NCI-H146 treated with DMSO at 0.1 percent for 48 hours (cell line): Measurements from ENCODE around the gene CRB2.
"Not testable (repeated sequence)": the region's sequence is repeated elsewhere in the genome, so short reads cannot be mapped to it uniquely, and the experiment has no call there.

ENCODE experiments used
- DNase-seq: peaks from one replicate; lab custom pipeline; 2025; ENCODE audit not compliant: unreplicated experiment; lab: John Stamatoyannopoulos, UW

Gene CRB2

DNA sequence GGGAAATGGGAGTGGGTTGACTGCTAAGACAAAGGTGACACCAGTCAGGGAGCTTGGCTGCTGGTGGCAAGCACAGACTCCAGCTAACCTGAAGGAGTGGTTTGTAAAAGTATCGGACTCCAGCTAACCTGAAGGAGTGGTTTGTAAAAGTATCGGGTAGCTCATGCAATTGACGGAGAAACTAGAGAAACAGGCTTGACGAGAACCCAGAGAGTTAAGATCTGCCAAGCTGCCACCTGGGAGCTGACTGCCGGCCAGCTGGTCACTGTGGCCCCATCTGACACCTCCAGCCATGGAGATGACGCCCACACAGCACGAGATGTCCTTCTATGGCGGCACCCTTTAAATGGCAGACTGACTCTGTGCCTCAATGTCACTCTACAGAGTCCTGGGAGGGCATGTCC, 28.3 kb upstream of the CRB2 start:
- DNase-seq, result no peak

DNA sequence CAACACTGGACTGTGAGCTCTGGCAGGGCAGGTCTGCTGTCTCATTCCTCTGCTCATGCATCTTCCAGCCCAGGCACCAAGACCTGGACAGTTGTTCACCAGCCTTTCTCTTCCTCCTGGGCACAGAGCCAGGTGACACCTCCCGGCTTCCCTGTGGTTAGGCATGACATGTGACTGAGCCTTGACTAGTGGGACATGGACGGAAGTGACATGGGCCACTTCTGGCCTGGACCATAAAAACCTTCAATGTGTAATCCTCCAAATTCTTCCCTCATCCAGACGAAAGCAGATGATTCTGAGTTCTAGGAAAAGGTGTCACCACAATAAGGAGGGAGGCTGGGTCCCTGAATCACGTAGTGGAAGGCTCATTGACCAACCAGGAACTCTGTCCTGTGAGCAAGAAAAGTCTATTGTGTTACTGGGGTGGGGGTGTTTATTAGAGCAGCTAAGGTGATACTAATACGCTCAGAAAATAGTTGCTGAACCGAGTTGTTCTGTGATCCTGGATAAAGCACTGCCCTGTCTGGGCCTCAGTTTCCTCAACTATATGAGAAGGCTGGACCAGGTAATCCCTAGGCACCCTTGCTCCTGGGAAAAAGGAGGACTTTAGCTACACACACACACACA, 26.6 kb upstream of the CRB2 start:
- no peak for DNase-seq

DNA sequence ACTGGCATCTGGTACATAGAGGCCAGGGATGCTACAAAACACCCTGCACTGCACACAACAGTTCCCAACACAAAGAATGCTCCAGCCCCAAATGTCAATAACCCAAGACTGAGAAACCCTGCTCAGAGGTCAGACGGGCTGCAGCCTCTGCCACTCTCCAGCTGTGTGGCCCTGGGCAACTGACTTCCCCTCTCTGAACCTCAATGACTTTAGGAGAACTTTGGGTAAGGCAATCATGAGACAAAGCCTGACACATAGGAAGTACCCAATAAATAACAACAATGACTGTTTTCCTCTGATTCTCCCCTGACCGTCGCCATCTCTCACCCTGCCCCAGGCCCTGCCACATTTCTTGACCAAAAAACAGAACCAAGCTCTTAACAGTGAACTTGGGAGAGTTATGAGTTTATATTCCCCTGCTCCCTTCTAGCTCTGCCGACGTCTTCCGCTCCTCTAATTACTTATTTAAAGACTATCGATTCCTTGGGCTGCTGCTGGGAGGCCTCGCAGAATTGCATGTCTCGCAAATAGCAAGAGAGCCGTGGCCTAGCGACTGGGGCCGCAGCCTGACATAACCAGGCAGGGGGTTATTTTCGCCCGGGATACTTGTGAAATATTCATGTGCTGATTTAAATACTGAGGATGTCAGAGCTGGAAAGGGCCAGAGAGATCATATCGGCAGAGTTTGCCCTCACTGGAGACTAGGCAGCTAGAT, 24.5 kb upstream of the CRB2 start:
- no peak for DNase-seq

DNA sequence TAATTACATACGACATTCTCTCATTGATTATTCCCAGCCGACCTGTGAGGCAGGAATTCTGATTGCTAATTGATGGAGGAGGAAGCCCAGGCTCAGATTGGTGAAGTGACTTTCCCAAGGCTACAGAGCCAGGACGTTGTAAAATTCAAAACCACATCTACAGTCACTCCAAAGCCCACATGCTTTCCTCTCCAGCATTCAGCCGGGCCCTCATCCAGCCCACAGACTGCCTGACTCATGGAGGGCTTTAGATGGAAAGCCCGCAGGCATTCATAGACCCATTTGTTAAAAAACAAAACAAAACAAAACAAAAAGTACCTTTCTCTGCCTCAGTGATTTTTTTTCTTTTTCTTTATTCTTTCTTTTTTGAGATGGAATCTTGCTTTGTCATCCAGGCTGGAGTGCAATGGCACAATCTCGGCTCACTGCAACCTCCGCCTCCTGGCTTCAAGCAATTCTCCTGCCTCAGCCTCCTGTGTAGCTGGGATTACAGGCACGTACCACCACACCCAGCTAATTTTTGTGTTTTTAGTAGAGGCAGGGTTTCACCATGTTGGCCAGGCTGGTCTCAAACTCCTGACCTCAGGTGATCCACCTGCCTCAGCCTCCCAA, 22.8 kb upstream of the CRB2 start:
- not testable (repeated sequence) for DNase-seq

DNA sequence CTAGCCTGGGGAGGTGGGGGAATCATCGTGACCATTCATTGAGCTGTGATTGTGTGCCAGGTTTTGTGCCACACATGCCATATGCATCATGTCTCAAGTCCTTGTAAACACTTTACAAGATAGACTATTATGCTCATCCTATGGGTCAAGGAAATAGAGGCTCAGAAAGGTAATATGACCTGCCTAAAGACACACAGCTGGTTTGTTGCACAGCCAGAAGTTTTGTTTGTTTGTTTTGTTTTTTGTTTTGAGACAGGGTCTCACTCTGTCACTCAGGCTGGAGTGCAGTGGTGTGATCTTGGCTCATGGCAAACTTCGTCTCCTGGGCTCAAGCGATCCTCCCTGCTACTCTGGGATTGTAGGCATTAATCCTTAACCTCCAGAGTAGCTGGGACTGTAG, 21.4 kb upstream of the CRB2 start:
- no peak for DNase-seq

DNA sequence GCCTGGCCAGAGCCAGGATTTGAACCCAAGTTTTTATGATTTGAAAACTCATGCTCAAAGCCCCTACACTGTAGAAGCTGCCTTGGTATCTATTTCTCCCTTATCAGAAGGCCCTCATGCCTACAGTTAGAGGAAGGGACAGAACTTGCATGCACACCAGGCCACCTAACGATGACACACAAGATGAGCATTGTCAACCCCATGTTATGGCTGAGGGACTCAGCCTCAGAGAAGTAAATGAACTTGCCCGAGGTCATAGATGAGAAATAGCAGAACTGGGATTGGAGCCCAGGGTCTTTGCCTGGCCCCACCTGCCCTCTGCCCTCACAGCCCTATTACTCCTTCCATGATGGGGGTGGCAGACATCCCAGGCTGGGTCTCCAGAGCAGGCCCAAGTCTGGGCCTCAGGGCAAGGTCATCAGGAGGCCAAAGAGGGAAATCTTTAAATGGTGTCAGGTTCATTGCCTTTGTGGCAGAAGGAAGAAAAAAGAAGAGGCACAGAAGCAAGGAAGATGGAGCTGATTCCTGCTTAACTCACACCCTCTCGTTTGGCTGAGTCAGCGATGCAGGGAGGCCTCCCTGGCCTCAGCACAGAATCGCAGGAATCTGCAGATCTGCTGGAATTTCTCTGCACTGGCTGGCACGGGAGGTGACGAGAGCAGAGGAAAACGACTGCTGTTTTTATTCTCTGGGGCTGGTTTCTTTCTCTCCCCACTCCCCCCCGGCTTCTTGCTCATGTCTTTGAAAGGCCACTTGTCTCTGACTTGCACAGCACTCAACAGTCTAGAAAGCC, 20.6 kb upstream of the CRB2 start:
- no peak for DNase-seq

DNA sequence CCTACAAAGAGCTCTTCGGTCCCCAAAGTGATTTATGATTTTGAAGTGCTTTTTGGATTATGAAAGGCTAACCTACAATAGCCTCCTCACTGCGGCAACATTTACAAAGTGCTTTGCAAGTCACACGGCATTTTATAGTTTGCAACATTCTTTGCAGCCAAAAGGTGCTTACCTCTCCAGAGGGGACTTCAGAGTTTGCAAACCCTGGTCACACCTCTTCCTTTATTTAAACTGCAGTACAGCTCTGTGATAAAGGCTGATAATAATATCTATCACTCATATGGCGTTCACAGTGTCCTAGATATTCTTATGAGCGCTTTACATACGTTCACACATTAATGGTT, 20.0 kb upstream of the CRB2 start:
- no peak for DNase-seq

DNA sequence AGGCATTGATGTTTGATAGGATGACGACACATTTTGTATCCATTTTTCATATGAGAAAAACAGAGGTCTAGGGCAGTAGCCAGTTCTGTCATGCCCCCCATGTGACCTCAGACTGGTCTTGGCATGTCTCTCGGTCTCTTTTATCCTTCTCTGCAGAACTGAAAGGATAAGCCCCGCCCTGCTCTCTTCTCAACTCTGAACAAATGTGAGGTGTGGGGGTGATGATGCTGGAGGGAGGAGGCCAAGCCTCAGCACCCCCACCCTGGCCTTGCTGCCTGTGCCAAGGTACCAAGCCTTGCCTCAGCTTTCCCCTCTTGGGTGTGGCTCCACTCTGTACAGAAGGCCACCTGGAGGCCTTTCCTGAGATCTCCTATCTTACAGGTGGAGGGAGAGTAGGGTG, 19.5 kb upstream of the CRB2 start:
- DNase-seq, result no peak

DNA sequence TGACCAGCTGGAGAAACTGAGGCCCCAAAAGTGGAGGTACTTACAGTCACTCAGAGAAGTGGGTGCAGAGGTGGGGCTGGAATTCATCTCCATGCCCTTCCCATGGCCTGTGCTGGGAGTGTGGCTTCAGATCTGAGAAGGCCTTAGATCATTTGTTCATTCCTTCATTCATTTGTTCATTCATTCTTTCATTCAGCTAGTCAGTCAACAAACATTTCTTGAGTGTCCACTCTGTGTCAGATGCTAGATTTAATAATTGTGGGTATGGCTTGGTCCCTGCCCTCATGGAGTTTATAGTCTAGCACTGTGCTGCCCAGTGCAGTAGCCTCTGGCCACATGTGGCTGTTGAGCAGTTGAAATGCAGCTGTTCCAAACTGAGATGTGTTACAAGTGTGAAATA, 19.0 kb upstream of the CRB2 start:
- no peak for DNase-seq

DNA sequence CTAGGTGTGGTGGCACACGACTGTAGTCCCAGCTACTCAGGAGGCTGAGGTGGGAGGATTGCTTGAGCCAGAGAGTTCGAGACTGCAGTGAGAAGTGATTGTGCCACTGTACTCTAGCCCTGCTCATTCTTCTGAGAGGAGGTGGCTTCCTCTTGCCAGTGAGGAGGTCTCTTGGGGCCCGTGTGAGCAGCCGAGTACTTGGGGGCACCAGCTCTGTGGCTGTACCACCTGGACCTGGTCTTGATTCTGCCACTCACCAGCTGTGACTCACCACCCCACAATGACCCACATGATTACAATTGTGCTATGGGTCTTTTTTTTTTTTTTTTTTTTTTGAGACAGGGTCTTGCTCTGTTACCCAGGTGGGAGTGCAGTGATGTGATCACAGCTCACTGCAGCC, 18.0 kb upstream of the CRB2 start:
- no peak for DNase-seq

DNA sequence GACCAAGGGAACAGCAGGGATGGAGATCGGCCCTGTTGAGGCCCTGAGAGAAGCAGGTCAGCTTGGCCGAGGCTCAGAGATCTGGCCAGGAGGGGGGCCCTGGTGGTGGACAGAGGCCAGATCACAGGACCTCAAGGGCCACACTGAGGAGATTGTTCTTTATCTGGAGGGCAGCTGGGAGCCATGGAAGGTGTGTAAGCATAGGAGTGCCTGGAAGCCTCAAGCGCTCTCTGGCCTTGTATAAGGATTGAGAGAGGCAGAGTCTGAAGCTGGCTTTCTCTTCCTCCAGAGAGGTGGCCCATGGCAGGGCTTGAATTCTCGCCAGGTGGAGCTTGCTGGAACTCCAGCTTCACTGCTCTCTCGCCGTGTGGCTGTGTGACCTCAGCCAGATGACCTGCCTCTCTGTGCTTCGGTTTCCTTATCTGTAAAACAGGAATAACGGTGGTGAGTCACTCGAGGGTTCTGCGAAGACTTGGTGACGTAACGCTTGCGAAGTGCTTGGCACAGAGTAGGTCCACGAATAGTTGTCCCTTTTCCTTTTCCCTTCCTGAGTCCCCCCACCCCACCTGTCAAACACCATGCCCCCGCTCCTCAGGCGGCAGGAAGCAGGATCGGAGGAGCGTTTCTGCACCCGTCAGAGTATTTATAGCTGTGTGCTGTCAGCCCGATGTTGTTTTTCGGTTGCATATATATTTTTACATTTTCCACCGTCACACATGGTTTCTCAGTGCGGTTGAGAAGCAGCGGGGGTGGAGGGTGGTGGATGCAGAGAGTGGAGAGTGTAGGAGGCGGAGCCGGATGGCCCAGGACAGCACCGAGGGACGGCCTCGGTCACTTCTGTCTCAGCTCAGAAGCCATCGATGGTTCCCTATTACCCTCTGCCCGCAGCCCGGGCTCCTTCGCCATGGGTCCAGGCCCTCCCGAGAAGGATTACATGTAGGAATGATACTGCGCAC, 17.0 kb upstream of the CRB2 start:
- no peak for DNase-seq

DNA sequence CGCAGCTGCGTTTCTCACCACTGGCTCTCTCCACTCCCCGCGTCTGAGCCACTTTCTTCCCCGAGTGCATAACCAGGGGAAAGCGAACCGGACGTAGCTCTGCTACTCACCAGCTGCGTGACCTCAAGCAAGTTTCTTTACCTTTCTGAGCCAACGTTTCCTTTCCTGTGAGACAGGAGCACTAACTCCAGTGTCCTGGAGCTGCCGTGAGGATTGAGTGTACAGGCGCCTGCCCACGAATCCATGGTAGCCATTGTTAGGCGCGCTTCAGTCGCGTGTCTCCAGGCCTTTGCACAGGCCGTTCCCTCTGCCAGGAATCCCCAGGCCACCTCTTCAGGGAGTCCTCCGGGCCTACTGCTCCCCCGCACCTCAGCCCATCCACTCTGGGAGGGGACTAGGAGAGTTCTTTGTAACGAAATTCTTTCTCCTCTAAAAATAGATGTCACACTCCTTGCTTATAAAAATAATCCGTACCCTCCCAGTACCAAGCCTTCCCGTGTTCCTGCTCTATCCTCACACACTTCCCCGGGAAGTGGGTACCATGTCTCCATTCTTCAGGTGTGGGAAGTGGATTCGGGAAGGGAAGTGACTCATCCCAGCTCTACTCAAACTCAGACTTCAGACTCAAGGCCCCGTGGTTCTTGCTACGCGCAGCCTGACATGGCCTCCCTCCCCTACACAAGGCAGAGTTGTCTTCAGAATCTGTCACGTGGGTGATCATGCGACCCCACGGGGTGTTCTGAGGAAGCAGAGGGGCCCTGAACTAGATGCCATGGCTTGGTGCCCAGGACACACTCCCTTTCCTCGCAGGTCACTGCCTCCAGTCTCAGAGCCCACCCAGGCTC, 16.1 kb upstream of the CRB2 start:
- no peak for DNase-seq

DNA sequence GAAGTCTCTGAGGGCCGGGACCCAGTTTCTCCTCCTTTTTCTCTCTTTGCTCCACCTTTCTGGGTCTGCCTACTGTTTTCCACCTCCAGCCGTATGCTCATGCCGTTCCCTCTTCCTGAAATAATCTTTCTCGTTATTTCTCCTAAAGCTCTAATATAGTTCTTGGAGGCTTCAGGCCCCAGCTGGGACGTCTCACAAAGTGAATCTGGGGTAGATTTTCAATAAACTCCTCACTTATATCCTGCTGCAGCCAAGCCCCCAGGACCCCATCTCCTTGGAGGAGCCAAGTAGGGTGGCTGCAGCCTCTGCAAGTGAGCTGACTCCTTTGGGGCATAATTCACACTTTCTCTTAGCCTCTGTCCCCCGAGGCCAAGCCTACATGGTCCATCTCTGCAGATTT, 14.2 kb upstream of the CRB2 start:
- DNase-seq, result no peak

DNA sequence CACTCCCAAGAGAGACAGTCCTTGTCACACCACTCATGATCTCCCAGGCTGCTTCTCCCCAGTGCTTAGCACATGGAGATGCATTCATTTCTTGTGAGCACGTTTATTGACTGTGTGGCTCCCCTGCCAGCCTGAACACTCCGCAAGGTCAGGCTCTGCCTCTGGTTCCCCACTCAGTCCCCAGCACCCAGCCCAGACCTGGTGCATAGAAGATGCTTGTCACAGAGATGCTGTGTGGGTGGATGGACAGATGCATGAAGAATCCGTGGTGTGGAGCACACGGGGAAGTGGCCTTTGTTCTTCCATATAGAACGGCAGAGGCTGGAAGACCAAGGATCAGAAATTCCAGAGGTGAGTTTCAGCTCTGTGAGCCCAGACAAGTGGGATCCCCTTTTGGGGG, 13.8 kb upstream of the CRB2 start:
- no peak for DNase-seq

DNA sequence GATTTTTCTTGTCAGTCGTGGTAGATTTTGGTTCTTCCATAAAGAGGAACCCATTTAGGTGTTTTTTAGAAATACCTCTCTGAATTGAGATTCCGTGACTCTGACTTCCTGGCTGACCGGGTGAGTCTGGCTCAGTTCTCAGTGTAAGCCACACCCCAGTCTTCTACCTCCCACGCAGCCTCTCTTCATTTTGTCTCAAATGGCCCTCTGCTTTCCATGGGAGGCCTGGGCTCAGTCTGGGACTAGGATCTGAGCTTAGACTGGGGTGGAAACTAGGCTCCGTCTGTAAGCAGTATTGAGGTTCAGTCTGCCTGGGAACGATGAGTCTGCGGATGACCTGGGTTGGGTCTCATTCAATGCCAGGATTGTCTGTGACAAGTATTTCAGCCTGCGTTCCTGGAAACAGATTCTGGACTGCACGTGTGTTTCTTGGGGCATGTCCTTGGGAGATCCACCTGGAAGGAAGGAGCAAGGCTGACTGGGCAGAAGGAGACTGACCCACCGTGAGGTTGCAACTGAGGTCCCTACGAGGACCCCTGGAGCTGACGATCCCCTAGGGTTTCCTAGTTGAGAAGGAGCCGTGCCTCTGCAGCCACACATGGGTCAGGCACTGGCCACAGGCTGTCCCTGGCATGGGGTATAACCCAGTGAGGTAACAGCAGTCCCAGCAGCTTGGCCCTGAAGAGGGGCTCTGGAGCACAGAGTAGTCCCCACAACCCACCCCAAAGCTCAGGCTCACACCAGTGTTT, 12.4 kb upstream of the CRB2 start:
- DNase-seq, result no peak

DNA sequence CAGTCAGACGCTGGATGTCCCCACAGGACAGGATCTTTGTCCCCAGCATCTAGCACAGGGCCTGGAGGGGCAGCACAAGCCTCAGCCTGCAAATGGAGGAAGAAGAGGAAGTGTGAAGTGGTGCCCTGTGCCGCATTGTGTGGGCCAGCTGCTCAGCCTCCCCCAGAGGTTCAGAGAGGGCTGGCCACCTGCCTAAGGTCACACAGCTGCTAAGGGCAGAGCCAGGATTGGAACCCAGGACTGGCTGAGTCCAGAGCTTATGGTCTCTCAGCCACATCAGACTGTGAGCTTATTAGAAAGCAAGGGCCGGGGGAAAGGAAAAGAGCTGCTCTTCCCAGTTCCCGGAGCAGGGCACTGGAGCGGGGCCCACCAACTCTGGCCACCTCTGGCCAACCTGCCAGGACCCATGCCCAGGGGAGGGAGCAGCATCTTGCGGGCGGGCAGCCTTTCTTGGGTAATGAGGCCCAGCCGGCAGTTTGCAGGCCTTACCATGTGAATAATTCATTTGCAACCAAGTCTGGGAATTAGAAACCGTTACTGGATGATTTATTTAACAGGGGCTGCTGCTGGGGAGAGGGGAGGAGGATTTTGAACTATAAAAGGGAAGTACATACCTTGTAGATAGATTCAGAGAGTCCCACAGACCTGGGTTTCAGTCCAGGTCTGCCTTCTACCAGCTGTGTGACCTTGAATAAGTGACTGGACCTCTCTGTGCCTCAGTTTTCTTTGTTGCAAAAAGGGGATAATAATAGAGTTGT, 11.6 kb upstream of the CRB2 start:
- no peak for DNase-seq

DNA sequence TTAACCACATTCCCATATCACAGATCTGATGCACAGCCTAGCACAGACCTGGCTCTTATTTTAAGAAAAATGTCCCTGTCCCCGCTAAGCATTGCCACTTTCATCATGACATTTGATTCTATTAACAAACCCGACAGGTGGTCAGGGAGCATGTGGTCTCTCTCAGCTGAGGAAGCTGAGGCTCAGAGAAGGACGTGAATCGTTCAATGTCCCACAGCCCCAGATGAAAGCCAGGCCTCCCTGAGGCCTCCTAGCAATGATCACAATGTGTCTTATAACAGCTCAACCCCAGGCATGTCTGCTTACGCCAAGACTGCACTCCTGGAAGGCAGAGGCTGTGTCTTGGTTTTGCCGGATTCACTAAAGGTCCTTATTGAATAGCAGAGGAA, 10.4 kb upstream of the CRB2 start:
- no peak for DNase-seq

DNA sequence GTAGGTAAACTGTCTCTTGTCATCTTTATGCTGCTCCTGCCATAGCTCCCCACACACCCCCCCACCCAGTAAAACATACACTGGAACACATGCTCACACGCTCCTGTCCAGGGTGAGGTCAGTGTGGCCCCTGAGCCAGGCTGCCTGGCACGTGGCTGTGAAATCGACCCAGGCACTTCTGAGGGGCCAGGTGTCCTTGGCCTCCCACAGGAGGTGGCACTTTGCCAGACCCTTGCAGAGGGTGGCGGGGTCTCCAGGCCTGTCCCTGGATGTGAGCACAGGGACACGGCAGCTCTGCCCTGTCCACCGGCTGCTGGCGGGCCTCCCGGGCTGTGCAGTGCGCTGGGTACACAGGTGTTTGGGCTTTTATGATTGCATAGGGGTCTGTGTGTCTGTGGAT, 10.0 kb upstream of the CRB2 start:
- no peak for DNase-seq

DNA sequence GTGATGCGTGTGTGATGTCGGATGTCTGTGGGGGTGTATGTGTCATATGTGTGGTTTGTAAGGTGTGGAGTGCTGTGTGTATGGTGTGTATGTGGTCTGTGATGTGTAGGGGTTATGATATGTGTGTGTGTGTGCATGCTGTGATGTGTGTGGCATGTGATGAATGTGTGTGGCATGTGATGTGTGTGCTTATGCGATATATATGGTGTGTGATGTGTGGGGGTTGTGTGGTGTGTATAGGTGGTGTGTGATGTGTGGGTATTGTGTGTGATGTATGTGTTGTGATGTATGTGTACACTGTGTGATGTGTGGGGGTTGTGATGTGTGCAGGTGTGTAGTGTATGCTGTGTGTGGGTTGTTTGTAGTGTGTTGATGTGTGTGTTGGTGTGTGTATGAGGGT, 9.2 kb upstream of the CRB2 start:
- DNase-seq, result no peak
